ENCODE data around the gene SENP7. TPM values are rescaled to one million over a fixed set of nuclear protein-coding genes. Genes with fewer than 3 reads are reported as not detected.

SENP7 gene
- total RNA-seq, 2 experiments from 2014 or later = 42.5 to 47.6 TPM

DNA sequence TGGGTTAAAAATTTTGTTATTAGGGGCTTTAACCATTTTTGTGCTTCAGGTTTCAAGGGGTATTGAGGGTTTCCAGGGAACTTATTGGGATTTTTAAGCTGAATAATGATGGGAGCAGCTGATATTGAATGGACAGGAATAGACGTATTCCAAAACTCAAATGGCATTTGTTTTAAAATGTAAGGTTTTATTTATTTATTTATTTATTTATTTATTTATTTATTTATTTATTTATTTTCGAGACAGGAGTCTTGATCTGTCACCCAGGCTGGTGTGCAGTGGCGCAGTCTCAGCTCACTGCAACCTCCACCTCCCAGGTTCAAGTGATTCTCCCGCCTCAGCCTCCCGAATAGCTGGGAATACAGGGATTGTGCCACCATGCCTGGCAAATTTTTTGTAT lies 22.2 kb upstream of the SENP7 start:
- Mint-ChIP-seq H3K36me3 (peaks cover 9% of the 10 kb centered on the region), H3K27ac (no peak overlapping the region)
- POLR2A ChIA-PET = no interaction called here

DNA sequence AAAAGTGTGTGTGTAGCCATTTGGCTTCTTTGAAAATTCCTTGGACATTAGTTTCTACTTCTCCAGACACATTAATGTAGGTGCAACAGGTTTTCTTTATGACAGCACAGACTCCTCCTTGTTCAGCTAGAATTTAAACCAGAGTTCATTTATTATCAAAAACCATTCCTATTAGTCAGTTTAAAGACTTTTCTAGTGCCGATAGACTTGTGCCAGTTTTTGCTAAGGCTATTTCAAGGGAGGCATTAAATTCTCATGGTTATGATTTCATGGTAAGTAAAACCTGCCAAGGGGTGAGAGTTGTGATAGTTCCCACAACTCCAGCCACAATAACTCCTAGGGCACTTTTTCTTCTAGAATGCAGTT lies 20.6 kb upstream of the SENP7 start:
- peaks cover 25% of the 10 kb centered on the region for H3K4me1 Mint-ChIP-seq

More for the DNA sequence above, 22.2 kb upstream of the SENP7 start:
- no peak for DNase-seq
- peaks cover 21% of the 10 kb centered on the region for H3K4me1 Mint-ChIP-seq
- peaks cover 8% of the 10 kb centered on the region for H3K9me3 Mint-ChIP-seq
- H3K27me3 Mint-ChIP-seq = peaks cover 5% of the 10 kb centered on the region
- ATAC-seq (ENCODE audit: low read depth) = no peak
- H3K4me3 Mint-ChIP-seq = no peak overlapping the region

DNA sequence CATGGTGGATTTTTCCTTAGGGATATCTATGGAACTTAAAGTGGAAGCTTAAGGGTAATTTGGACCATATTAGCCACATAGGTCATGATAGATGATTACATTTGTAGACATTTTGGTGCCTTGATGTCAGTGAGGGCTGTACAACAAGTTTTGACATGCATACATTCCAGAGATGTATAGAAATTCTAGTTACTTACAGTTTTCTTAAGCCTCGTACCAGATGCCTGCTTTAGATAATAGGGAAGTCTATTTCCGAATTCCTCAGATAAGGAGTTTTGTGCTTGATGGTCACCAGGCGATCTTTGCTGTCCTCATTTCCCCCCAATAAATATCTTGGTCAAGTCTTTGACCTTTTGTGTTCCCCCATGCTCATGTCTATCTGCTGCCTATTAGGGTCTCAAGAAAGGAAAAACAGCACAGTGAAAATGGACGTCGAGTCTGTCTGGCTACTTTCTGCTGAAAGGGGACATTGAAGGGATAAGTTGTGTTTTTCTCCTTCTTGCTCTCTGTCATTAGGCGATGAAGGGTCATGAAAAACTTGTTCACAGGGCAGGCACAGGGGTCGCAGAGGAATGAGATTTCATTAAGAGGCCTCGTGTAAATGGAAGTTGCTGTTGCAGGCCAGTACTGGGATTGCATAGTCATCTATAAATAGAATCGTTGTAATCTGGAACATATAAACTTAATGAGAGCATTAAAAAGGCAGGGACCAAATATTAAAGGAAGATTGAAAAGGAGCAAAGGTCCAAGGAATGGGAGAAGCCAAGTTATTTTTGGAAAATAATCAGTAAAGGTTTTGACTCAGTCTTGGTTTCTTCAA lies 20.0 kb upstream of the SENP7 start:
- no peak overlapping the region for H3K4me3 Mint-ChIP-seq
- H3K27me3 Mint-ChIP-seq = peaks cover 3% of the 10 kb centered on the region
- H3K36me3 Mint-ChIP-seq = peaks cover 9% of the 10 kb centered on the region
- ATAC-seq (ENCODE audit: low read depth) (no peak), DNase-seq (no peak)
- H3K9me3 Mint-ChIP-seq = peaks cover 1% of the 10 kb centered on the region
- H3K4me1 Mint-ChIP-seq = peaks cover 25% of the 10 kb centered on the region
- H3K27ac Mint-ChIP-seq = no peak overlapping the region
- POLR2A ChIA-PET = no interaction called here

More for the DNA sequence above, 20.6 kb upstream of the SENP7 start:
- Mint-ChIP-seq H3K27ac (no peak overlapping the region), H3K27me3 (peaks cover 3% of the 10 kb centered on the region), H3K9me3 (peaks cover 1% of the 10 kb centered on the region), H3K4me3 (no peak overlapping the region), H3K36me3 (peaks cover 9% of the 10 kb centered on the region)
- ATAC-seq (ENCODE audit: low read depth) (no peak), DNase-seq (no peak)
- POLR2A ChIA-PET = no interaction called here

DNA sequence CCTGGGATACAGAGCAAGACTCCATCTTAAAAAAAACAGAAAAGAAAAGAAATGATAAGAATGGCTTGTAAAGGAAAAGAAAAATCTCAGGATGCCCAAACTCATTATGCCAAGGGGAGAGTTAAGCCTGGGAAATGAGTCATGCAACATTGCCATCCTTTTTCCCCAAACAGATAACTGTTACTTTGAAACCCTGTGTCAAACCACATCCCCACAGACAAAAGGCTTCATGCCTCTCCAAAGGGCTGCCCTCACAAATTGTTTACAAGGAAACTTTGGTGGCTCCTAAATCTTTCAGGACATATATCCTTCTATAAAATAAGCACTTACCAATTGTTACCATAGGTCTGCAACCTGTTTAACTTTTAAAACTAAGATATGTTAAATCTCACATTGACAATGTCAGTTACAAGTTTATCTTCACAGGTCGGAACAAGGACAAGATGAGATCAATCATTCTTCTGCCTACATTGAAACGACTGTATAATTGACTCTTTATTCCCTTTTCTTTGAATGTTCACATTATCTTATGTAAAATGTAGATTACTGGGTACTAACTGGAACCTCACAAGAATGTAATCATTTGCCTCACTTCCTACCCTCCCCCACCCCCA lies 18.6 kb upstream of the SENP7 start:
- no peak for DNase-seq
- H3K4me3 Mint-ChIP-seq = peak overlapping the region; percentile 7

DNA sequence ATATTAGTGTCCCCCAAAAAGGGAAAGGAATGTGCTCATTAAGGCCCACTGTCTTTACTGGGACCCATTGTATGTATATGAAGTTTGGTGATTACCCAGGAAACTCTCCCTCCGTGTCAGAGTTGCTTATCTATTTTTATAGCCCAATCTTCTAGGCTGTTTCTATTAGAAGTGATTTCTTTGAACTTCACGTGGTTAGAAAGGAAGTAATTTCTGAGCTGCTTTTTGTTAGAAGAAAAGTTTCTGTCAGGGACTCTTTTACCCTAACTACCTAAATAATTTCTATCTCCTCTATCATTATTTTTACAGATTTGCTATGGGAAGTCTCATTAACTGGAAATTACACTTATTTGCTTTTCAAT lies 17.7 kb upstream of the SENP7 start:
- Mint-ChIP-seq H3K4me3 (peak overlapping the region; percentile 7), H3K36me3 (peaks cover 13% of the 10 kb centered on the region), H3K27me3 (no peaks in the 10 kb centered on the region), H3K27ac (peak overlapping the region; percentile 47), H3K4me1 (peaks cover 25% of the 10 kb centered on the region), H3K9me3 (no peaks in the 10 kb centered on the region)
- POLR2A ChIA-PET = interaction anchor here (0.6 to 1.8 kb wide), 5 partner anchors 9 to 156 kb away, joined by 3 to 9 read pairs (median 6); partner anchors contain the start of genes RPL24 and SENP7
- DNase-seq (no peak), ATAC-seq (ENCODE audit: low read depth) (peak; percentile 48)

More for the DNA sequence above, 18.6 kb upstream of the SENP7 start:
- H3K27ac Mint-ChIP-seq = peak overlapping the region; percentile 47
- H3K36me3 Mint-ChIP-seq = peaks cover 13% of the 10 kb centered on the region
- POLR2A ChIA-PET = no interaction called here
- H3K27me3 Mint-ChIP-seq = no peaks in the 10 kb centered on the region
- peak; percentile 79 for ATAC-seq (ENCODE audit: low read depth)
- peaks cover 25% of the 10 kb centered on the region for H3K4me1 Mint-ChIP-seq
- peaks cover 1% of the 10 kb centered on the region for H3K9me3 Mint-ChIP-seq

DNA sequence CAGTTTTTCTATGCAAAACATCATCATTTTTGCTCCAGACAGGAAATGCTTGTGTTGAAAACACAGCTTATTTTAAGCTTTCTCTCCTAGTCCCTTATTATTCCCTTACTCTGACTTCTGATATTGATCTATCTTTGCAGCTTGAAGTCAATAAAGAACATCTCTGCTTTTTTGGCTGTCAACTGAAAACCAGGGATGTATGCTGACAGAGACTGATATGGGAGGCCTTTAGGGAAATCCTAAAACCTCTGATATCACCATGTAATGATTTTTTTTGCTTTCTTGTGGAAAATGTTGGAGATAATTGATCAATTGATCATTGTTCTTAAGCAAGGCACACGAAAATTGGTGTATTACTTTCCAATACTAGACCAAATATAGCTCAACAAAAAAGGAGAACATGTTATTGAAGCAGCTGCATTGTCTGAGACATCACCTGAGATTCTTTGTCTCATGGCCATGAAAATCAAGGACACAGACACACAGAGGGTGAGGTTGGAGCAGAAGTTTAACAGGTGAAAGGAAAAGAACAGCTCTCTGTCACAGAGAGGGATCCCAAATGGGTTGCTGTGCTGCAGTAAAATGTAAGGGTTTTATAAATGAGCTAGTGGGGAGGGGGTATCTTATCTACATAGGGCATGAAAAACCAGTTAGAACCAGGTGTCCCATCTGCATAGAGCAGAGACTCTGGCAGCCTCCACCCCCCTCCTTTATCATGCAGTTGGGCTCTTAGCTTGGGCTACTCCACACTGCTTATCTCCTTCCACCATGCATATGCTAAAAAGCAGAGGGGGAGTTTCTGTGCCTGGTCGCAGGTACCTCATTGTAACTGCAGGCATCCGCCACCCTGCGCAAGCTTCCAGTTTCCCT lies 17.0 kb upstream of the SENP7 start:
- peak; percentile 14 for ATAC-seq (ENCODE audit: low read depth)
- no peak for DNase-seq
- H3K9me3 Mint-ChIP-seq = no peaks in the 10 kb centered on the region
- H3K36me3 Mint-ChIP-seq = peaks cover 13% of the 10 kb centered on the region
- peak overlapping the region; percentile 47 for H3K27ac Mint-ChIP-seq
- H3K4me1 Mint-ChIP-seq = peaks cover 25% of the 10 kb centered on the region
- H3K4me3 Mint-ChIP-seq = peak overlapping the region; percentile 7
- H3K27me3 Mint-ChIP-seq = no peaks in the 10 kb centered on the region
- POLR2A ChIA-PET = interaction anchor here (0.6 to 1.8 kb wide), 6 partner anchors 8 to 156 kb away, joined by 3 to 9 read pairs (median 6); partner anchors contain the start of genes RPL24 and SENP7

DNA sequence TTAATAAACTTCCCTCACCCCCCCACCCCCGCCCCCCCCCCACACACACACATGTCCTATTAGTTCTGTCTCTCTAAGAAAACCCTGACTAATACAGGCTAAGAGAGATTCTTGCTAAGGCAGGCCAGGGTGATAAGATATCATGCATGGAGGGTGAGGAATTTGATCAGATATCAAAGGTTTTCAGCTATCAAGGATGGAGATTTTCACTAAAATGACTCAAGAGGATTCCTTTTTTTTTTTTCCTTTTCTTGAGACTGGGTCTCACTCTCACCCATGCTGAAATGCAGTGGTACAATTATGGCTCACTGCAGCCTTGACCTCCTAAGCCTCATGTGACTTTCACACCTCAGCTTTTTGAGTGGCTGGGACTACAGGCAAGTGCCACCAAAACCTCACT lies 14.9 kb upstream of the SENP7 start:
- Mint-ChIP-seq H3K27me3 (no peaks in the 10 kb centered on the region), H3K4me3 (no peak overlapping the region), H3K36me3 (peaks cover 15% of the 10 kb centered on the region), H3K4me1 (peaks cover 25% of the 10 kb centered on the region), H3K27ac (no peak overlapping the region), H3K9me3 (peaks cover 1% of the 10 kb centered on the region)
- DNase-seq (no peak), ATAC-seq (ENCODE audit: low read depth) (no peak)
- POLR2A ChIA-PET = no interaction called here

DNA sequence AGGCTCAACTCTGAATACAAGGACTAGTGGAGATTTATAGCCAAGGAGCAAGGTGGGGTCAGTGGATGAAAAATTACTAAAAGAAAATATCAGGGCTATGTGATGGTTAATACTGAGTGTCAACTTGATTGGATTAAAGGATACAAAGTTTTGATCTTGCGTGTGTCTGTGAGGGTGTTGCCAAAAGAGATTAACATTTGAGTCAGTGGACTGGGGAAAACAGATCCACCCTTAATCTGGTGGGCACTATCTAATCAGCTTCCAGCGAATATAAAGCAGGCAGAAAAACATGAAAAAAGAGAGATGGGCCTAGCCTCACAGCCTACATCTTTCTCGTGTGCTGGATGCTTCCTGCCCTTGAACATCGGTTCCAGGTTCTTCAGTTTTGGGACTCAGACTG lies 14.4 kb upstream of the SENP7 start:
- Mint-ChIP-seq H3K4me1 (peaks cover 24% of the 10 kb centered on the region), H3K9me3 (peaks cover 1% of the 10 kb centered on the region), H3K27ac (no peak overlapping the region), H3K27me3 (no peaks in the 10 kb centered on the region), H3K4me3 (no peak overlapping the region), H3K36me3 (peaks cover 15% of the 10 kb centered on the region)
- ATAC-seq (ENCODE audit: low read depth) (no peak), DNase-seq (no peak)
- POLR2A ChIA-PET = no interaction called here

DNA sequence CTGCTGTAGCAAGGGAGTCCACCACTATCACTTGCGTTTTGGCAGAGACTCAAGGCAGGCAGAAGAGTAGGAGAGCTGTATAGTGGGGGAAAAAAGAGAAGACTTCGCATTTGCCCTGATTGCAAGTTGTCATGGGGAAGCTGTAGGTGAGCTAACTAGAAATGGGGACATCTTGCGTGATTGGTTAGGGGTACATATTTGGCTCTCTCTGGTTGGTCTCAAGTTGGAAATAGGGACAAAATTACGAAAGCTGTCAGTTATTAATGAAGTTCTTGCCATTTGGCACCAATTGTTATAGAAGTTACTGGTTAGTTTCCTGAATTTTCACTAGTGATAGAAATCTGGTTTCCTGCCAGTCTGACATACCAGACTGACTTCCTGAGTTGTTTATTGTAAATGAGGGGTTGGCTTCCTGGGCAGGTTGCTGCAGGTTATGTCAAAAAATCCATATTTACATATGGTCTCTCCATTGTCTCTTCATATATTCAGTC lies 8.2 kb upstream of the SENP7 start:
- H3K27me3 Mint-ChIP-seq = no peaks in the 10 kb centered on the region
- peaks cover 2% of the 10 kb centered on the region for H3K36me3 Mint-ChIP-seq
- peak; percentile 21 for ATAC-seq (ENCODE audit: low read depth)
- POLR2A ChIA-PET = interaction anchor here (1.2 to 3.7 kb wide), 7 partner anchors 9 to 156 kb away, joined by 3 to 30 read pairs (median 6); partner anchors contain the start of genes PCNP, SENP7, TRMT10C and ZBTB11
- H3K4me1 Mint-ChIP-seq = peaks cover 34% of the 10 kb centered on the region
- H3K4me3 Mint-ChIP-seq = peak overlapping the region; percentile 63
- H3K27ac Mint-ChIP-seq = peak overlapping the region; percentile 85
- H3K9me3 Mint-ChIP-seq = peaks cover 1% of the 10 kb centered on the region
- no peak for DNase-seq

DNA sequence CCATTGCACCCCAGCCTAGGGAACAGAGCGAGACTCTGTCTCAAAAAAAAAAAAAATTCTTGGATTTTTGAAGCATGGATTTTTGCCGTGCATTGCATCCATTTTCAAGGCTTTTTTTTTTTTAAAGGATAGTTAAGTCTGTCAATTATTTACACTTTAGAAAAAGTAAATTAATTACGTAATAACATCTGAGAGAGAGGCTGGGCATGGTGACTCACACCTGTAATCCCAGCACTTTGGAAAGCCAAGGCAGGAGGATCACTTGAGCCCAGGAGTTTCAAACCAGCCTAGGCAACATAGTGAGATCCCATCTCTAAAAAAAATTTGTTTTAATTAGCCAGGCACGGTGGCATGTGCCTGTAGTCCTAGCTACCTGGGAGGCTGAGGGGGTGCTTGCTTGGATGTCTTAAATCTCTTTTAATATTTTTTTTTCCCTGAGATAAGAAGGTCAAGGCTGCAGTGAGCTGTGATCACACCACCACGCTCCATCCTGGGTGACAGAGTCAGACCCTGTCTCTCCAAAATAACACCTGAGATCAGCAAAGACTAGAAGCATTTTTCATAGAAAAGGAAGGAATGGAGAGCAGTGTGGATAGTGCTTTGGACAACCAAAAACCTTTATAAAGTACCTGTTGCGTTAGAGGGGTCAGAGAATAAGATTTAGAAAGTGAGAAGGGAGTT lies 6.8 kb upstream of the SENP7 start:
- POLR2A ChIA-PET = interaction anchor here (0.6 to 3.7 kb wide), 7 partner anchors 10 to 264 kb away, joined by 3 to 30 read pairs (median 6); partner anchors contain the start of gene TRMT10C
- DNase-seq = no peak
- H3K9me3 Mint-ChIP-seq = peaks cover 1% of the 10 kb centered on the region
- H3K27ac Mint-ChIP-seq = peak overlapping the region; percentile 85
- peaks cover 2% of the 10 kb centered on the region for H3K36me3 Mint-ChIP-seq
- no peaks in the 10 kb centered on the region for H3K27me3 Mint-ChIP-seq
- H3K4me3 Mint-ChIP-seq = peak overlapping the region; percentile 8
- no peak for ATAC-seq (ENCODE audit: low read depth)
- peaks cover 34% of the 10 kb centered on the region for H3K4me1 Mint-ChIP-seq

DNA sequence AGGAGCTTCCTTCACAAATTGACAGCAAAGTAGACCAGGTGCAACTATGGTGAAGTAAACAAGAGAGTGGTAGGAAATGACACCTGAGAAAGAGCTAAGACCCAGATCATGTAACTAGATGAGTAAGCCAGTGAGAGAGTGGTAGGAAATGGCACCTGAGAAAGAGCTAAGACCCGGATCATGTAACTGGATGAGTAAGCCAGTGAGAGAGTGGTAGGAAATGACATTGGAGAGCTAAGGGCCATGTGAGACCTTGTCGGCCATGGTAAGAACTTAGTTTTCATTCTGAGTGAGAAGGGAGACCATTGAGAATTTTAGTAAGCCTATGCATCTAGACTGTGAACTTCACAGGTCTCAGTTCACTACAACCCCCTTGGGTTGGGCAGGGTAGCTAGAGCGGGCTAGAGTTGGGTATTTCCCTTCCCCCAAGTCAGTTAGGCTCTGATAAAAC lies 5.4 kb upstream of the SENP7 start:
- Mint-ChIP-seq H3K27ac (peak overlapping the region; percentile 87), H3K4me1 (peaks cover 35% of the 10 kb centered on the region), H3K9me3 (no peaks in the 10 kb centered on the region), H3K4me3 (peak overlapping the region; percentile 52), H3K36me3 (no peaks in the 10 kb centered on the region), H3K27me3 (no peaks in the 10 kb centered on the region)
- no peak for DNase-seq
- ATAC-seq (ENCODE audit: low read depth) = peak; percentile 98
- POLR2A ChIA-PET = interaction anchor here (0.8 to 3.7 kb wide), 8 partner anchors 12 to 247 kb away, joined by 3 to 30 read pairs (median 6); partner anchors contain the start of genes PCNP and TRMT10C

DNA sequence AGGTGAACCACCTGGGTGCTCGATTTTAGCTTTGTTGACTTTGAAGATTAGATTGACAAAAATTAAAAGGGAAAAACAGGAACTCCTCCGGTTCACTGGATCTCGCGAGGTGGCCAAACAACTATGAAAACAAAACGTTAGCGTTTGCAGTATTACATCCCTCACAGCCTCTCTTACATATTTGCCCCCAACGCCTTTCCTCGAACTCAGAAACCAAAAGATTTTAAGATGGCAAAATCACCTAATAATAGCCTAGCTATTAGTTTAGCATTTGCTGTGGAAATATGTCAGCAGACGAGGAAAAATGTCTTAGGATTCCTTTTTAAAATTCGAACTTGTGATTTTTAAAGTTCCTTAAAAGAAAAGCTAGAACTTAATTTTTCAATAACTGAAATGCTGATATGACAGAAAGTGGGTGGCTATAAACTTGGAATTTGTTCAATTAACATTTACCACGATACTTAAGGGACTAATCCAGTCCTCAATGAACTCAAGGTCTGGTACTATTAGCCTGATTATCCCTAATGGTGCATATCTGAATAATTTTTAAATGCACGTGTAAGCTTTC lies 491 bp upstream of the SENP7 start:
- Mint-ChIP-seq H3K9me3 (no peaks in the 10 kb centered on the region), H3K36me3 (peaks cover 19% of the 10 kb centered on the region), H3K4me3 (peak overlapping the region; percentile 99), H3K27me3 (no peaks in the 10 kb centered on the region), H3K27ac (peak overlapping the region; percentile 98), H3K4me1 (peaks cover 29% of the 10 kb centered on the region)
- no peak for DNase-seq
- ATAC-seq (ENCODE audit: low read depth) = peak; percentile 15
- POLR2A ChIA-PET = interaction anchor here (1.0 to 2.7 kb wide), 7 partner anchors 8 to 163 kb away, joined by 4 to 19 read pairs (median 8); partner anchors contain the start of genes PCNP, TRMT10C and ZBTB11
